HG03457 (cell line): Measurements from ENCODE around the gene CYGB.

Source experiments
- ATAC-seq: cut with Tn5 transposase; IDR thresholded peaks from one replicate; pipeline ENCODE4 v1.9.1; 2021; ENCODE audit warnings: moderate number of reproducible peaks; ENCODE audit not compliant: unreplicated experiment

Gene CYGB

GRCh38 chr17:76484228-76484725 lies 53.2 kb downstream of the CYGB start:
- ATAC-seq: no peak

GRCh38 chr17:76481071-76481655 lies 56.3 kb downstream of the CYGB start:
- peak; percentile 51 for ATAC-seq

- peak; percentile 4 for ATAC-seq
These were observed 56.9 kb downstream of the CYGB start for GRCh38 chr17:76480632-76481031.

GRCh38 chr17:76479515-76480060 lies 57.9 kb downstream of the CYGB start:
- no peak for ATAC-seq

- ATAC-seq: no peak
These were observed 58.6 kb downstream of the CYGB start for GRCh38 chr17:76478730-76479514.

- ATAC-seq: no peak
These were observed 59.4 kb downstream of the CYGB start for GRCh38 chr17:76478097-76478496.

- ATAC-seq: no peak
These were observed 59.9 kb downstream of the CYGB start for GRCh38 chr17:76477576-76477975.
